Ishikawa (cell line): ENCODE measurements around the gene NLK.

Source experiments
- CEBPB ChIP-seq: IDR thresholded peaks from 2 replicates; pipeline ENCODE4 v1.6.1; 2012
- CREB1 ChIP-seq: IDR thresholded peaks from 2 replicates; pipeline ENCODE4 v1.6.1; 2012; ENCODE audit warnings: low read depth
- EGR1 ChIP-seq: IDR thresholded peaks from 2 replicates; pipeline ENCODE4 v1.6.1; 2012
- EP300 ChIP-seq: IDR thresholded peaks from 2 replicates; pipeline ENCODE4 v1.6.1; 2012; ENCODE audit warnings: borderline replicate concordance
- FOXM1 ChIP-seq: IDR thresholded peaks from 2 replicates; pipeline ENCODE4 v1.6.1; 2012; ENCODE audit warnings: low read depth, borderline replicate concordance
- NFIC ChIP-seq: IDR thresholded peaks from 2 replicates; pipeline ENCODE4 v1.6.1; 2012
- RAD21 ChIP-seq: IDR thresholded peaks from 2 replicates; pipeline ENCODE4 v1.6.1; 2012; ENCODE audit warnings: low read depth
- TAF1 ChIP-seq: IDR thresholded peaks from 2 replicates; pipeline ENCODE4 v1.6.1; 2012; ENCODE audit warnings: low read depth, mild to moderate bottlenecking
- TCF12 ChIP-seq: IDR thresholded peaks from 2 replicates; pipeline ENCODE4 v1.6.1; 2012; ENCODE audit warnings: low read depth
- TEAD4 ChIP-seq: IDR thresholded peaks from 2 replicates; pipeline ENCODE4 v1.6.1; 2012
- YY1 ChIP-seq: IDR thresholded peaks from 2 replicates; pipeline ENCODE4 v1.6.1; 2012; ENCODE audit warnings: low read depth
- ZBTB7A ChIP-seq: IDR thresholded peaks from 2 replicates; pipeline ENCODE4 v1.6.1; 2012; ENCODE audit warnings: low read depth
- TF ChIP-seq, protein P1 (sequence below): IDR thresholded peaks from 2 replicates; pipeline ENCODE4 v1.6.1; 2012
- TF ChIP-seq, protein P2 (sequence below): IDR thresholded peaks from 2 replicates; pipeline ENCODE4 v1.6.1; 2012
- TF ChIP-seq, protein P3 (sequence below): IDR thresholded peaks from 2 replicates; pipeline ENCODE4 v1.6.1; 2012; ENCODE audit warnings: low read depth, mild to moderate bottlenecking

NLK gene

DNA sequence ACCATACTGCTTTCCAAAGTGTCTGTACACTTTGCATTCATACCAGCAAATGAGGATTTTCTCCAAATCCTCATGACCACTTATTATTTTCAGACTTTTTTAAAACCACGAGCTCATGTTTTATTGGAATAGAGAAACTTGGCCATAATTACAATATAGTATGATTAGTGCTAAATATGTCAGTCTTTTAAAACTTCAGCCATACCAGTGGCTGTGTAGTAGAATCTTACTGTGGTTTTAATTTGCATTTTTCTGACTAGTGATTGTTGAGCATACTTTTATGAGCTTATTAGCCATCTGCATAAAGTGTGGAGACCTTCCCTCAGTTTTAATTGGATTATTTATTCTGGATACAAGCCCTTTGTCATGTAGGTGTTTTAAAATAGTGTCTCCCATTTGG is 57.8 kb downstream of the NLK start:
- TF ChIP-seq, protein P1, sequence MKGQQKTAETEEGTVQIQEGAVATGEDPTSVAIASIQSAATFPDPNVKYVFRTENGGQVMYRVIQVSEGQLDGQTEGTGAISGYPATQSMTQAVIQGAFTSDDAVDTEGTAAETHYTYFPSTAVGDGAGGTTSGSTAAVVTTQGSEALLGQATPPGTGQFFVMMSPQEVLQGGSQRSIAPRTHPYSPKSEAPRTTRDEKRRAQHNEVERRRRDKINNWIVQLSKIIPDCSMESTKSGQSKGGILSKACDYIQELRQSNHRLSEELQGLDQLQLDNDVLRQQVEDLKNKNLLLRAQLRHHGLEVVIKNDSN: no peak
- no peak for TF ChIP-seq ZBTB7A
- TF ChIP-seq TCF12: no peak
- TF ChIP-seq TAF1: no peak
- no peak for TF ChIP-seq TEAD4
- no peak for TF ChIP-seq CREB1
- TF ChIP-seq, protein P2, sequence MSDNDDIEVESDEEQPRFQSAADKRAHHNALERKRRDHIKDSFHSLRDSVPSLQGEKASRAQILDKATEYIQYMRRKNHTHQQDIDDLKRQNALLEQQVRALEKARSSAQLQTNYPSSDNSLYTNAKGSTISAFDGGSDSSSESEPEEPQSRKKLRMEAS: no peak
- TF ChIP-seq YY1: no peak
- no peak for TF ChIP-seq RAD21
- TF ChIP-seq, protein P3, sequence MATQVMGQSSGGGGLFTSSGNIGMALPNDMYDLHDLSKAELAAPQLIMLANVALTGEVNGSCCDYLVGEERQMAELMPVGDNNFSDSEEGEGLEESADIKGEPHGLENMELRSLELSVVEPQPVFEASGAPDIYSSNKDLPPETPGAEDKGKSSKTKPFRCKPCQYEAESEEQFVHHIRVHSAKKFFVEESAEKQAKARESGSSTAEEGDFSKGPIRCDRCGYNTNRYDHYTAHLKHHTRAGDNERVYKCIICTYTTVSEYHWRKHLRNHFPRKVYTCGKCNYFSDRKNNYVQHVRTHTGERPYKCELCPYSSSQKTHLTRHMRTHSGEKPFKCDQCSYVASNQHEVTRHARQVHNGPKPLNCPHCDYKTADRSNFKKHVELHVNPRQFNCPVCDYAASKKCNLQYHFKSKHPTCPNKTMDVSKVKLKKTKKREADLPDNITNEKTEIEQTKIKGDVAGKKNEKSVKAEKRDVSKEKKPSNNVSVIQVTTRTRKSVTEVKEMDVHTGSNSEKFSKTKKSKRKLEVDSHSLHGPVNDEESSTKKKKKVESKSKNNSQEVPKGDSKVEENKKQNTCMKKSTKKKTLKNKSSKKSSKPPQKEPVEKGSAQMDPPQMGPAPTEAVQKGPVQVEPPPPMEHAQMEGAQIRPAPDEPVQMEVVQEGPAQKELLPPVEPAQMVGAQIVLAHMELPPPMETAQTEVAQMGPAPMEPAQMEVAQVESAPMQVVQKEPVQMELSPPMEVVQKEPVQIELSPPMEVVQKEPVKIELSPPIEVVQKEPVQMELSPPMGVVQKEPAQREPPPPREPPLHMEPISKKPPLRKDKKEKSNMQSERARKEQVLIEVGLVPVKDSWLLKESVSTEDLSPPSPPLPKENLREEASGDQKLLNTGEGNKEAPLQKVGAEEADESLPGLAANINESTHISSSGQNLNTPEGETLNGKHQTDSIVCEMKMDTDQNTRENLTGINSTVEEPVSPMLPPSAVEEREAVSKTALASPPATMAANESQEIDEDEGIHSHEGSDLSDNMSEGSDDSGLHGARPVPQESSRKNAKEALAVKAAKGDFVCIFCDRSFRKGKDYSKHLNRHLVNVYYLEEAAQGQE: no peak
- no peak for TF ChIP-seq EGR1
- TF ChIP-seq EP300: no peak

DNA sequence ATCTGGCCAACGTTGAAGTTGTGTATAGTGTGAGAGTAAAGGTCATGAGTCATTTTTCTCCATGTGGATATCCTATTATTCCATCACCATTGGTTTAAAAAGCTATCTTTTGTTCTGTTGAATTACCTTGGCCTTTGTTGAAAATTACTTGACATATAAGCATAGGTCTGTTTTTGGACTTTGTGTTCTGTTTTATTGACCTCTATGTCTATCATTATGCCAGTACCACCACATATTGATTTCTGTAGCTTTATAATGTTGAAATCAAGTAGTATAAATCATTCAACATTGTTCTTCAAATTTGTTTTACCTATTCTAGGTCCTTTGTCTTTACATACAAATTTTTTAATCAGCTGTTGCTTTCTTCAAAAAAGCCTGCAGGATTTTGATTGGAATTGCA is 58.5 kb downstream of the NLK start:
- TF ChIP-seq FOXM1 (no peak), YY1 (no peak), CEBPB (no peak), TAF1 (no peak), TCF12 (no peak), CREB1 (no peak), RAD21 (no peak), ZBTB7A (no peak), TEAD4 (no peak), NFIC (no peak), EGR1 (no peak), EP300 (no peak)
- TF ChIP-seq, protein P2: no peak
- TF ChIP-seq, protein P3: no peak
- TF ChIP-seq, protein P1: no peak

DNA sequence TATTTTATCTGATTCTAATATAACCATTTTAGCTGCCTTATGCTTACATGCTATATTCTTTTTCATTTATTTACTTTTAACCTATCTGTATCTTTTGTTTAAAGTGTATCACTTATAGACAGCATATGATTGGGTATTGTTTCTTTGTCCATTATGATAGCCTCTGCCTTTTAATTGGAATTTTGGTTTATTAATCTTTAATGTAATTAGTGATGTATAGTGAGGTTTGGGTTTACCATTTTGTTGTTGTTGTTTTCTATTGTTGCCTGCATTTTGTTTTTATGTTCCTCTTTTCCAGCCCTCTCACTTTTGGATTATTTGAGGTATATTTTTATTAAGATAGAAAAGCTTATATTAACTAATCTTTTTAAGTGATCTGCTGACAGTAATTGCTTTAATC is 59.4 kb downstream of the NLK start:
- TF ChIP-seq TAF1: no peak
- TF ChIP-seq NFIC: no peak
- TF ChIP-seq CEBPB: no peak
- no peak for TF ChIP-seq TCF12
- TF ChIP-seq CREB1: no peak
- TF ChIP-seq EGR1: no peak

DNA sequence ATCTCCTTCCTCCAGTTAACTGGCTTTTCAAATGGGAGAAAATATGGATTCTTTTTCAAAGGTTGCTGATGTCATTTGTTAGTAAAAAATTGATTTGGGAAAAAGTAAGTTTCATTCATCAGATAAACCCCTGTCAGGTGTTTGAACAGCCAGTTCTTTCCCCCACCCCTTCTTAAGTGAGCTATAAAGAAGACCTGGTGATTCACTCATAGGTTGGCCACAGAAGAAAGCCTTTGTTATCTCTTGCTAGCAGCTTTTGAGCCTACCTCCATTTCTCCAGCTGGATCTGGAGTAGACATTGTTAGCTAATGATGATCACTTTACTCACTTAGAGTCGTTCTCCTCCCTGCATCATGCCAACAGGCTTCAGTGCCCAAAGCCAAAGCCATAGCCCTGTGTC is 63.0 kb downstream of the NLK start:
- no peak for TF ChIP-seq CEBPB
- TF ChIP-seq, protein P2: no peak
- TF ChIP-seq, protein P3: no peak
- TF ChIP-seq EP300: no peak
- no peak for TF ChIP-seq EGR1
- TF ChIP-seq TCF12: no peak
- TF ChIP-seq, protein P1: no peak
- no peak for TF ChIP-seq ZBTB7A
- no peak for TF ChIP-seq NFIC
- TF ChIP-seq RAD21: no peak
- TF ChIP-seq YY1: no peak
- no peak for TF ChIP-seq TEAD4
- no peak for TF ChIP-seq FOXM1
- no peak for TF ChIP-seq CREB1
- TF ChIP-seq TAF1: no peak
